GM12891 (cell line): ENCODE measurements around the gene COPS8.

Source experiments
- DNase-seq: peaks from one replicate; pipeline ENCODE4 v3.0.0; 2011; ENCODE audit warnings: low spot score; ENCODE audit not compliant: insufficient read length
- FAIRE-seq: peaks from 2 replicates; lab custom pipeline; 2011; peaks lifted over from hg19 to GRCh38; lab: Jason Lieb, UNC
- PAX5 ChIP-seq: IDR thresholded peaks from 2 replicates; pipeline ENCODE4 v1.6.1; 2011; ENCODE audit warnings: low read length, moderate library complexity, mild to moderate bottlenecking; ENCODE audit not compliant: insufficient read depth, severe bottlenecking
- POLR2A ChIP-seq: IDR thresholded peaks from 2 replicates; pipeline ENCODE4 v1.6.1; 2011; ENCODE audit warnings: low read depth, low read length, control low read depth
- POLR2AphosphoS5 ChIP-seq: IDR thresholded peaks from 2 replicates; pipeline ENCODE4 v1.6.1; 2011; ENCODE audit warnings: low read depth, low read length, control low read depth
- POU2F2 ChIP-seq: IDR thresholded peaks from 2 replicates; pipeline ENCODE4 v1.6.1; 2011; ENCODE audit warnings: low read depth, mild to moderate bottlenecking, control low read depth, low read length, moderate library complexity
- SPI1 ChIP-seq: IDR thresholded peaks from 2 replicates; pipeline ENCODE4 v1.6.1; 2011; ENCODE audit warnings: low read depth, low read length, control low read depth
- TAF1 ChIP-seq: IDR thresholded peaks from 2 replicates; pipeline ENCODE4 v1.6.1; 2011; ENCODE audit warnings: low read depth, low read length, control low read depth

COPS8 gene

GRCh38 chr2:237137626-237138323, 52.1 kb downstream of the COPS8 start:
- FAIRE-seq, result no peak
- TF ChIP-seq TAF1 (no peak), PAX5 (no peak), SPI1 (no peak)
- no peak for DNase-seq

- no peak for TF ChIP-seq PAX5
- peak; percentile 40; the same call in 1 of the 2 replicates for TF ChIP-seq POU2F2
- DNase-seq, result no peak
- peak; percentile 9 for FAIRE-seq
These were observed 53.5 kb downstream of the COPS8 start for GRCh38 chr2:237139123-237139675.

- TF ChIP-seq POU2F2 (no peak), SPI1 (no peak), POLR2A (no peak), TAF1 (no peak), PAX5 (no peak), POLR2AphosphoS5 (no peak)
- FAIRE-seq (no peak), DNase-seq (no peak)
These were observed 55.1 kb downstream of the COPS8 start for GRCh38 chr2:237140689-237141285.

GRCh38 chr2:237141571-237142051, 55.9 kb downstream of the COPS8 start:
- FAIRE-seq (no peak), DNase-seq (no peak)
- TF ChIP-seq TAF1, result no peak
- TF ChIP-seq POLR2AphosphoS5, result no peak
- TF ChIP-seq PAX5, result no peak
- TF ChIP-seq SPI1, result no peak
- TF ChIP-seq POU2F2, result no peak
- TF ChIP-seq POLR2A, result no peak

GRCh38 chr2:237143118-237143517, 57.4 kb downstream of the COPS8 start:
- FAIRE-seq (no peak), DNase-seq (no peak)
- TF ChIP-seq TAF1, result no peak
- TF ChIP-seq POU2F2, result no peak
- no peak for TF ChIP-seq SPI1
- no peak for TF ChIP-seq PAX5
- no peak for TF ChIP-seq POLR2A
- no peak for TF ChIP-seq POLR2AphosphoS5

GRCh38 chr2:237143676-237144440, 58.2 kb downstream of the COPS8 start:
- DNase-seq (no peak), FAIRE-seq (no peak)
- no peak for TF ChIP-seq POLR2AphosphoS5
- TF ChIP-seq SPI1, result no peak
- no peak for TF ChIP-seq PAX5
- TF ChIP-seq POLR2A, result no peak
- TF ChIP-seq TAF1, result no peak
- no peak for TF ChIP-seq POU2F2

- TF ChIP-seq TAF1, result no peak
- no peak for TF ChIP-seq PAX5
- TF ChIP-seq SPI1, result no peak
- no peak for TF ChIP-seq POLR2A
- no peak for TF ChIP-seq POLR2AphosphoS5
- TF ChIP-seq POU2F2, result no peak
- FAIRE-seq (no peak), DNase-seq (no peak)
These were observed 58.8 kb downstream of the COPS8 start for GRCh38 chr2:237144516-237144915.

GRCh38 chr2:237147317-237147716, 61.6 kb downstream of the COPS8 start:
- FAIRE-seq (no peak), DNase-seq (no peak)
- TF ChIP-seq POLR2A (no peak), TAF1 (no peak), PAX5 (no peak), POU2F2 (no peak), SPI1 (no peak), POLR2AphosphoS5 (no peak)

- TF ChIP-seq POLR2AphosphoS5, result no peak
- TF ChIP-seq PAX5, result no peak
- TF ChIP-seq POU2F2, result no peak
- no peak for TF ChIP-seq SPI1
- no peak for TF ChIP-seq TAF1
- FAIRE-seq, result no peak
- no peak for DNase-seq
These were observed 62.9 kb downstream of the COPS8 start for GRCh38 chr2:237148624-237149023.

GRCh38 chr2:237149425-237149824, 63.7 kb downstream of the COPS8 start:
- TF ChIP-seq PAX5 (no peak), POLR2A (no peak)
- FAIRE-seq (no peak), DNase-seq (no peak)
